DMS79 treated with DMSO at 0.1 percent for 48 hours (cell line): ENCODE data around the gene SMIM5.

Source experiments
- DNase-seq: peaks from one replicate; lab custom pipeline; 2025; lab: John Stamatoyannopoulos, UW

Gene SMIM5

GRCh38 chr17:75640556-75641119 lies 7.4 kb downstream of the SMIM5 start:
- DNase-seq: no peak

GRCh38 chr17:75641343-75641742 lies 8.1 kb downstream of the SMIM5 start:
- no peak for DNase-seq

GRCh38 chr17:75642182-75642783 lies 9.0 kb downstream of the SMIM5 start:
- DNase-seq: no peak

GRCh38 chr17:75642784-75643642 lies 9.8 kb downstream of the SMIM5 start:
- no peak for DNase-seq

GRCh38 chr17:75643643-75644017 lies 10.4 kb downstream of the SMIM5 start:
- no peak for DNase-seq

- DNase-seq: peak; percentile 44
Observed at GRCh38 chr17:75645501-75645888, 12.3 kb downstream of the SMIM5 start.

- no peak for DNase-seq
Observed at GRCh38 chr17:75645889-75646637, 12.8 kb downstream of the SMIM5 start.

GRCh38 chr17:75646638-75646992 lies 13.4 kb downstream of the SMIM5 start:
- DNase-seq: no peak

- no peak for DNase-seq
Observed at GRCh38 chr17:75647061-75647460, 13.8 kb downstream of the SMIM5 start.

GRCh38 chr17:75647921-75648320 lies 14.7 kb downstream of the SMIM5 start:
- DNase-seq: no peak

GRCh38 chr17:75649687-75650086 lies 16.5 kb downstream of the SMIM5 start:
- no peak for DNase-seq

GRCh38 chr17:75650874-75651273 lies 17.6 kb downstream of the SMIM5 start:
- no peak for DNase-seq

- DNase-seq: no peak
Observed at GRCh38 chr17:75652341-75652740, 19.1 kb downstream of the SMIM5 start.

- DNase-seq: no peak
Observed at GRCh38 chr17:75652934-75653549, 19.8 kb downstream of the SMIM5 start.

GRCh38 chr17:75654176-75654575 lies 20.9 kb downstream of the SMIM5 start:
- no peak for DNase-seq

- no peak for DNase-seq
Observed at GRCh38 chr17:75658237-75658636, 25.0 kb downstream of the SMIM5 start.

- no peak for DNase-seq
Observed at GRCh38 chr17:75661531-75661930, 28.3 kb downstream of the SMIM5 start.

GRCh38 chr17:75662511-75662910 lies 29.3 kb downstream of the SMIM5 start:
- DNase-seq: no peak

GRCh38 chr17:75664099-75664549 lies 30.9 kb downstream of the SMIM5 start:
- DNase-seq: no peak

GRCh38 chr17:75665981-75666380 lies 32.7 kb downstream of the SMIM5 start:
- no peak for DNase-seq

- peak; percentile 90 for DNase-seq
Observed at GRCh38 chr17:75666959-75667790, 33.9 kb downstream of the SMIM5 start, which contains the start of the genes RECQL5 and SAP30BP. RECQL5 (minus strand) TSS chr17:75667154; CDS start chr17:75666557, 597 bp downstream. SAP30BP (plus strand) TSS chr17:75667338; CDS start chr17:75667373, 35 bp downstream.
